ENCODE data around the gene NRTN.
"Not testable (repeated sequence)": the region's sequence is repeated elsewhere in the genome, so short reads cannot be mapped to it uniquely, and the experiment has no call there.

Gene NRTN

GRCh38 chr19:5839065-5840017 lies 34.5 kb downstream of the NRTN start, which contains the start of gene FUT6:
TSS of gene FUT6 (minus strand) at chr19:5839702. CDS start at chr19:5832567, 7,135 bp downstream.
- DNase-seq = no peak

GRCh38 chr19:5841735-5842111 lies 36.9 kb downstream of the NRTN start:
- not testable (repeated sequence) for DNase-seq

DNA sequence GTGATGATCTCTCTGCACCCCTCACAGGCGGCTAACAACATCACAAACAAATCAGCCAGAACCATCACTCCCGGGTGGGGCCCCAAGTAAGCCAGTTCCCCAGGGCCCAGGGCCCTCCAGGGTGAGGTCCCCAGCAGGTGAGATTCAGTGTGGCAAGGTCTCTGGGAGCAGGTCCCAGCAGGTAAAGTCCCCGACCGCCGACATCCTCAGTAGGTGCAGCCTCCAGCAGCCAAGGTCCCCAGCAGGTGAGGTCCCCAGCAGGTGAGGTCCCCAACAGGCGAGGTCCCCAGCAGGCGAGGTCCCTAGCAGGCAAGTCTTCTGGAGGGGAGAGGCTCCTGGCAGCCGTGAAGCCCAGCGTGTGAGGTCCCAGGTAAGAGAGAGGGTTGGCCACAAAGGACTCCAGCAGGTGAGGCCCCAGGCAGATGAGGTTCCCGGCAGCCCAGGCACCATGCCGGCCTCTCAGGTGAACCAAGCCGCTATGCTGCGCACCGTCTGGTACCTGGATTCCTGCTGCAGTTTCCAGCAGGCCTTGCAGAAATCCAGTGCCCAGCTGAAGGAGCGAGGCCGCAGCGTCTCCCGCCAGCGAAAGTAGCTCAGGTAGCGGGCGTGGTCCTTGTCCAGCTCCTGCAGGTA lies 38.5 kb downstream of the NRTN start:
- DNase-seq = no peak

DNA sequence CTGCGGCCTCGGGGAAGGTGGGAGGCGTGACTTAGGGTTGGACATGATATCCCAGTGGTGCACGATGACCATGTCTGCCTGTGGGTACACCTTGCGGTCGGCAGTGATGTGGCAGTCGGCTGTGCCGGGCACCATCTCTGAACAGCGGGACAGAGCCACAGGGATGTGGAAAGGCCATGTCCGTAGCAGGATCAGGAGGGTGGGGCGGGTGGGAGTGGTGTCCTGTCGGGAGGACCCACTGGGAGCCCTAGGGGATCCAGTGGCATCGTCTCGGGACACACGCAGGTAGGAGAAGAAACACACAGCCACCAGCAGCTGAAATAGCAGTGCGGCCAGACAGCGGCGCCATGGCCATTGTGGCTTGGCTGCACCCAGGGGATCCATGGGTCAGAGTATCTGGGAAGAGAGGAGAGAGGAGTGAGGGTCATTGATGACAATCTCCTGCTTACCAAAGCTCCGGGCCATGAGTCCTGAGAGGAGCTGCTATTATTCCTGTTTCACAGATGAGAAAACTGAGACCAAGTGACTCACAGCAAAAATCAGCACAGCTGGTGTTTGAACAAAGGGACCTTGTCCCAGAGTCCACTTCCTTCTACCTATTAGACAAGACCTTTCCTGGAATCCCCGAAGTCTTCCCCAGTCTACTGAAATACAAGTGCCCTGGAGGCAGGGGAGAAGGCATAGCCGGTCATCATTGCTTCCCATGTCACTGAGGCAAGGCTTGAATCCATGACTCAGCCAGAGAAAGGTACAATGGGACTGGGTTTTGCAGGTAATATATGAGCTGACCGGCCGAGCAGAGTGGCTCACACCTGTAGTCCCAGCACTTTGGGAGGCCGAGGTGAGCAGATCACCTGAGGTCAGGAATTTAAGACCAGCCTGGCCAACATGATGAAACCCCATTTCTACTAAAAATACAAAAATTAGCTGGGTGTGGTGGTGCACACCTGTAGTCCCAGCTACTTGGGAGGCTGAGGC lies 39.9 kb downstream of the NRTN start:
- DNase-seq = no peak

DNA sequence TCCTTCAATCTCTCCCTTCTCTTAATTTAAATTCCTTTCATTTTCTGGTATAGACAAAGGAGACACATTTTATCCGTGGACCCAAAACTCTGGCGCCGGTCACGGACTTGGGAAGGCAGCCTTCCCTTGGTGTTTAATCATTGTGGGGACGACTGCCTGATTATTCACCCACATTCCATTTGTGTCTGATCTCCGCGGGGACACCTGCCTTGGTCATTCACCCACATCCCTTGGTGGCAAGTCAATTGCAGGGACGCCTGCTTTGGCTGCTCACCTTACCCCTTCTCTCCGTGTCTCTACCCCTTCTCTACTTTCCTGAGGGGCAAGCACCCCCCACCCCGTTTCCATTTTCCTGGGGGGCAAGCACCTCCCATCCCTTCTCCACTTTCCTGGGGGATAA lies 43.0 kb downstream of the NRTN start:
- not testable (repeated sequence) for DNase-seq

- not testable (repeated sequence) for DNase-seq
These were observed 43.8 kb downstream of the NRTN start for GRCh38 chr19:5848621-5849020.

GRCh38 chr19:5850189-5850588 lies 45.3 kb downstream of the NRTN start:
- no peak for DNase-seq

- no peak for DNase-seq
These were observed 46.0 kb downstream of the NRTN start for GRCh38 chr19:5850743-5851293.

DNA sequence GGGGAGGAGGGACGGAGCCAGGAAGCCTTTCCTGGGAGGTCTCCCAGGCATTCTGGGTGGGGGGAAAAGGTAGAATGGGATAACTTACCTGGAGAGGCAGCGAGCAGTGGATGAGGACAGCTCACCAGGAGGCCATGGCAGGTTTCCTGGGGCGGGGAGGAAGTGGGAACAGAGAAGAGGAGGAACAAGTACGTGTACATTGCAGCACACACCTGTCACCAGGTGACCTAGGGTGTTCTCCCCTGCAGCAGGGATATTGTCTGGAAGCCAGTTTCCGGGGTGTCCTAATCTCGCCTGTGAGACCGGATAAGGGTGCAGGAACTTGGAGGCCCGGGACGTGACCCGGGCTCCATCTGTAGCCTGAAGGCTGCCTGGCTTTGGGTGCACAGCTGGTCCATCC lies 46.4 kb downstream of the NRTN start, which contains the start of gene FUT3:
TSS of gene FUT3 (minus strand) at position 148 of the 400 bp plus-strand sequence.
- no peak for DNase-seq

GRCh38 chr19:5854121-5854520 lies 49.3 kb downstream of the NRTN start:
- DNase-seq = not testable (repeated sequence)

GRCh38 chr19:5855151-5855550 lies 50.3 kb downstream of the NRTN start:
- DNase-seq = not testable (repeated sequence)

DNA sequence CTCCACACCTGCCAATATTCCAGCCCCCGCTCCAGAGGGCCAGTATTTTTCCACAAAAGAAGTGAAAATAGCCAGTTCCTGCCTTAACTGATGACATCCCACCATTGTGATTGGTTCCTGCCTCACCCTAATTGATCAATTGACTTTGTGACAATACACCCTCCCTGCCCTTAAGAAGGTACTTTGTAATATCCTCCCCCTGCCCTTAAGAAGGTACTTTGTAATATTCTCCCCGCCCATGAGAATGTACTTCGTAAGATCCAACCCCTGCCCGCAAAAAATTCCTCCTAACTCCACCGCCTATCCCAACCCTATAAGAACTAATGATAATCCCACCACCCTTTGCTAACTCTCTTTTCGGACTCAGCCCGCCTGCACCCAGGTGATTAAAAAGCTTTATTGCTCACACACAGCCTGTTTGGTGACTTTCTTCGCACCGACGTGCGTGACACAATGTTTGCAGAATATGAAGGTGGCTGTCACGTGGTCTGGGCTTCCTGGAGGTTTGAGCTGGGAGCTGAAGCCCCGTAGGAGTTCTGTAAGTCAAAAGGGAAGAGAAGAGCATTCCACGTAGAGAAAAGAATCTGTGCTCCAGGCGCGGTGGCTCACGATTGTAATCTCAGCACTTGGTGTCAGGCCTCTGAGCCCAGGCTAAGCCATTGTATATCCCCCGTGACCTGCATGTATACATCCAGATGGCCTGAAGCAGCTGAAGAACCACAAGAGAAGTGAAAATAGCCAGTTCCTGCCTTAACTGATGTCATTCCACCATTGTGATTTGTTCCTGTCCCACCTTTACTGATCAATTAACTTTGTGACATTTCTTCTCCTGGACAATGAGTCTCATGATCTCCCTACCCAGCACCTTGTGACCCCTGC lies 52.6 kb downstream of the NRTN start:
- no peak for DNase-seq

GRCh38 chr19:5863030-5863665 lies 58.3 kb downstream of the NRTN start:
- no peak for DNase-seq

- no peak for DNase-seq
These were observed 59.3 kb downstream of the NRTN start for GRCh38 chr19:5864013-5864720.

DNA sequence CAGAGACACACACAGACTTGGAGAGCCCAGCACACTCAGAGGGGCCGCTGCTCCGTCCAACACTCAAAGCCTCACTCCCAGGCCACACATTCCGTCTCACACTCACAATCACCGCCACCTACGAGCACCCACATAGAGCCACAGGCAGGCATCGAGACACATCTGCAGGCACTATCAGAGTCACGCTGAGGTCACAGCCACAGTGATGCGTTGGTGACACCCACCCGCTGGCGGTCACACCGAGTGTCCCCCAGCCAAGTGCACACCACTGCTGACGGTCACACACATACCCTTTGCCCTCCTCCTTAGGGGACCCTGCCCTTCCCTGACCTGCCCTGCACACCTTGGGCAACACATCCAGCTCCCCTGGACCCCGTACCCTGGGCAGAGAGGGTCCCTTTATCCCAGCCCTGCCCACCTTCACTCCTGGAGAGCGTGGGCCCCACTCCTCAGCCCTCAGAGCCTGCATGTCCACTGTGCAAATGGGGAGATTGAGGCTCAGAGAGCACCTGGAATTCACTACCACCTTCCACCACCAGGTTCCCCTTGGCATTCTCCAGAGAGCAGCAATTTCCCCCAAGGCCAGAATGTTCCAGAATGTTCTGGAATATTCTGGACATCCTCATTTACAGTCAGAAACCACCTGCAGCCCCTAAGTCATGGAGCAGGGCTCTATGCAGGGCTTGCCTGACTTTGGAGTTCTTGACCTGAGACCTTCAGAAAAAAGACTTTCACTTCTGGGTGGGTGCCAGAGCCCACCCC lies 60.0 kb downstream of the NRTN start:
- DNase-seq = no peak

DNA sequence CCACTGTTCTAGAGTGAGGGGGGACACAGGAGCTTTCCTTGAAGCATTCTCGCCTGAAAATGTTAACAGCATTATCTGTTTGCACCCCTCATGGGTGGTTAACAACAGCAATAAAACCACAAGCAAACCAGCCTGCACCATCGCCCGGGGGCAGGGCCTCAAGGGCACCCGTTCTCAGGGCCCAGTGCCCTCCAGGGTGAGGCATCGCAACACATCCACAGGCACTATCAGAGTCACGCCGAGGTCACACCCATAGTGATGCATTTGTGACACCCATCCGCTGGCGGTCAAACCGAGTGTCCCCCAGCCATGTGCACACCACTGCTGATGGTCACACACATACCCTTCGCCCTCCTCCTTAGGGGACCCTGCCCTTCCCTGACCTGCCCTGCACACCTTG lies 60.9 kb downstream of the NRTN start:
- no peak for DNase-seq

DNA sequence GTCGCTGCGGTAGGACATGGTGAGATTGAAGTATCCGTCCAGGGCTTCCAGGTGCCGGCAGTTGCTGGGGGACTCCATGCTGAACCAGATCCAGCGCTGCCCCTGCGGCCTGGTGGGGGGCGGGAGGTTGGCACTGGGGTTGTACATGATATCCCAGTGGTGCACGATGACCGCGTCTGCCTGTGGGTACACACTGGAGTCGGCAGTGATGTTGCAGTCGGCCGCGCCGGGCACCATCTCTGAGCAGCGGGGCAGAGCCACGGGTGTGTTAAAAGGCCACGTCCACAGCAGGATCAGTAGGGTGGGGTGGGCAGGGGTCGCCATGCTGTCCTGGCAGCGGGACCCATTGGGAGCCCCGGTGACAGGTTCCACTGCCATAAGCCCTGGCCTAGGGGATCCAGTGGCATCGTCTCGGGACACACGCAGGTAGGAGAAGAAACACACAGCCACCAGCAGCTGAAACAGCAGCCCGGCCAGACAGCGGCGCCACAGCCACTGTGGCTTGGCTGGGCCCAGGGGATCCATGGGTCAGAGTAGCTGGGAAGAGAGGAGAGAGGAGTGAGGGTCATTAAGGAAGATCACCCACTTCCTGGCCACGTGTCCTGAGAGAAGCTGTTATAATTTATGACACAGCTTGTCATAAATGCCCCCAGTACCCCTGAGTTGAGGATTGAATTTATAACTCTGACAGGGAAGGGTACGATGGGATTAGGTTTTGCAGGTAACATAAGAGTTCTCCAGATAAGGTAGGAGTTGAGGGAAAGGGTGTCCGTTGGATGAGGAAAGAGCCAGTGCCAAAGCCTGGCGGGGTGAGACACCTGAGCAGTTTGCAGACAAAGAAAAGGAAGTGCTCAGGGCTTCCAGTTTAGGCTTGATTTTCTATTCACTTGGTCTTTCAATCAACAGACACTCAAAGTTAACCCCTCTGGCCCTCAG lies 62.6 kb downstream of the NRTN start:
- no peak for DNase-seq

GRCh38 chr19:5870986-5871394 lies 66.1 kb downstream of the NRTN start:
- DNase-seq = no peak

Measured in activated CD4-positive, alpha-beta T cell treated with anti-CD3 and anti-CD28 coated beads for 4 hours (primary cell).